ENCODE measurements around the gene CYP27A1. TPM values are rescaled to one million over a fixed set of nuclear protein-coding genes. Genes with fewer than 3 reads are reported as not detected.

The CYP27A1 gene
- total RNA-seq, result 100 to 1,000 TPM in 4 of 9 donors, 10 to 100 TPM in 5; 30.9 to 124 (median 96.1) TPM
- 10 to 100 TPM; 29.1 to 75.5 (median 45.8) TPM for polyA plus RNA-seq
- long read RNA-seq, donor 1, transcript CYP27A1-201 (9 exons, 2,286 nt), result major isoform, 17 of 17 reads
- long read RNA-seq, donor 1, partial matches to known transcripts, result 0 of 17 reads
- long read RNA-seq, donor 1, other reads (novel, unspliced or antisense), result 0 of 17 reads
- long read RNA-seq, donor 2, transcript CYP27A1-201 (9 exons, 2,286 nt), result major isoform, 7 of 20 reads
- long read RNA-seq, donor 2, partial matches to known transcripts, result 13 of 20 reads
- long read RNA-seq, donor 2, other reads (novel, unspliced or antisense), result 0 of 20 reads
- long read RNA-seq, donor 3, transcript CYP27A1-201 (9 exons, 2,286 nt), result major isoform, 6 of 7 reads
- long read RNA-seq, donor 3, partial matches to known transcripts, result 0 of 7 reads
- long read RNA-seq, donor 3, other reads (novel, unspliced or antisense), result 0 of 7 reads
- long read RNA-seq, donor 4, transcript CYP27A1-201 (9 exons, 2,286 nt), result major isoform, 50 of 64 reads
- long read RNA-seq, donor 4, partial matches to known transcripts, result 8 of 64 reads
- long read RNA-seq, donor 4, other reads (novel, unspliced or antisense), result 6 of 64 reads
- long read RNA-seq, donor 5, transcript CYP27A1-201 (9 exons, 2,286 nt), result major isoform, 365 of 388 reads
- long read RNA-seq, donor 5, partial matches to known transcripts, result 9 of 388 reads
- long read RNA-seq, donor 5, other reads (novel, unspliced or antisense), result 14 of 388 reads
- long read RNA-seq, donor 6, transcript CYP27A1-201 (9 exons, 2,286 nt), result major isoform, 21 of 32 reads
- long read RNA-seq, donor 6, partial matches to known transcripts, result 10 of 32 reads
- long read RNA-seq, donor 6, other reads (novel, unspliced or antisense), result 1 of 32 reads
- long read RNA-seq, donor 7, partial matches to known transcripts, result 0 of 4 reads
- long read RNA-seq, donor 7, other reads (novel, unspliced or antisense), result 0 of 4 reads
- long read RNA-seq, donor 8, transcript CYP27A1-201 (9 exons, 2,286 nt), result major isoform, 10 of 15 reads
- long read RNA-seq, donor 8, partial matches to known transcripts, result 5 of 15 reads
- long read RNA-seq, donor 8, other reads (novel, unspliced or antisense), result 0 of 15 reads
- long read RNA-seq, donor 9, transcript CYP27A1-201 (9 exons, 2,286 nt), result major isoform, 7 of 20 reads
- long read RNA-seq, donor 9, partial matches to known transcripts, result 13 of 20 reads
- long read RNA-seq, donor 9, other reads (novel, unspliced or antisense), result 0 of 20 reads
- long read RNA-seq, donor 10, partial matches to known transcripts, result 0 of 4 reads
- long read RNA-seq, donor 10, other reads (novel, unspliced or antisense), result 0 of 4 reads

GRCh38 chr2:218781691-218782527 is at the start of gene CYP27A1:
TSS of gene CYP27A1 (plus strand) at chr2:218782147. CDS start at chr2:218782183, 36 bp downstream.
- DNase-seq, result peak; percentile 61 to 71 (median 63)
- peaks cover 0 to 2% (median 0%) of the 10 kb centered on the region in 3 donors for H3K9me3 ChIP-seq (replicated peaks in 1 of 3)
- WGBS, 4 donors, result 1 to 2% (median 1%) methylated on average over 31 to 76 of the region's 76 CpGs
- TF ChIP-seq POLR2A (IDR thresholded peaks at IDR 0.05) (peak; percentile 12 to 67), CTCF (IDR thresholded peaks at IDR 0.05) (no peak)
- H3K27ac ChIP-seq, result peak within 1 kb of the TSS in 4 of 5 donors; percentile 46 to 89 (median 74)
- no peaks in the 10 kb centered on the region for H3K36me3 ChIP-seq (replicated peaks in 1 of 2)
- peaks cover 9 to 25% of the 10 kb centered on the region in 2 donors for H3K4me1 ChIP-seq (replicated peaks in 1 of 2)
- no peaks in the 10 kb centered on the region for H3K27me3 ChIP-seq
- intact Hi-C loops (cut with DNase I), result loop anchor here in 1 of 2 donors (10.0 kb wide), 1 partner anchor 67 kb away; the partner anchor contains the start of gene TTLL4
- H3K4me3 ChIP-seq, result peak within 1 kb of the TSS; percentile 9 to 87 (median 66)

GRCh38 chr2:218732761-218733158 is 49.2 kb upstream of the CYP27A1 start:
- 49 to 61% (median 53%) methylated on average over 2 of the region's 2 CpGs for WGBS, 4 donors

More at GRCh38 chr2:218732761-218733158, 49.2 kb upstream of the CYP27A1 start:
- intact Hi-C loops (cut with DNase I), result no loop called here
- Histone ChIP-seq H3K27me3 (no peaks in the 10 kb centered on the region), H3K4me3 (no peak overlapping the region), H3K9me3 (replicated peaks in 1 of 3) (peaks cover 0 to under 1% (median 0%) of the 10 kb centered on the region in 3 donors), H3K27ac (peak overlapping the region; percentile 46 to 95 (median 86)), H3K4me1 (replicated peaks in 1 of 2) (peaks cover 17 to 38% of the 10 kb centered on the region in 2 donors), H3K36me3 (replicated peaks in 1 of 2) (peaks cover 0 to 6% of the 10 kb centered on the region in 2 donors)
- DNase-seq, result no peak
- TF ChIP-seq POLR2A (IDR thresholded peaks at IDR 0.05) (no peak), CTCF (IDR thresholded peaks at IDR 0.05) (no peak)
